NCI-H2107 treated with DMSO at 0.1 percent for 48 hours (cell line): ENCODE results near the gene INF2.
"Not testable (repeated sequence)": the region's sequence is repeated elsewhere in the genome, so short reads cannot be mapped to it uniquely, and the experiment has no call there.

Experiments
- DNase-seq: peaks from one replicate; lab custom pipeline; 2025; ENCODE audit not compliant: unreplicated experiment; lab: John Stamatoyannopoulos, UW

The INF2 gene

GRCh38 chr14:104656014-104656714, 33.3 kb upstream of the INF2 start:
- DNase-seq: no peak

GRCh38 chr14:104657101-104657524, 32.3 kb upstream of the INF2 start:
- no peak for DNase-seq

DNA sequence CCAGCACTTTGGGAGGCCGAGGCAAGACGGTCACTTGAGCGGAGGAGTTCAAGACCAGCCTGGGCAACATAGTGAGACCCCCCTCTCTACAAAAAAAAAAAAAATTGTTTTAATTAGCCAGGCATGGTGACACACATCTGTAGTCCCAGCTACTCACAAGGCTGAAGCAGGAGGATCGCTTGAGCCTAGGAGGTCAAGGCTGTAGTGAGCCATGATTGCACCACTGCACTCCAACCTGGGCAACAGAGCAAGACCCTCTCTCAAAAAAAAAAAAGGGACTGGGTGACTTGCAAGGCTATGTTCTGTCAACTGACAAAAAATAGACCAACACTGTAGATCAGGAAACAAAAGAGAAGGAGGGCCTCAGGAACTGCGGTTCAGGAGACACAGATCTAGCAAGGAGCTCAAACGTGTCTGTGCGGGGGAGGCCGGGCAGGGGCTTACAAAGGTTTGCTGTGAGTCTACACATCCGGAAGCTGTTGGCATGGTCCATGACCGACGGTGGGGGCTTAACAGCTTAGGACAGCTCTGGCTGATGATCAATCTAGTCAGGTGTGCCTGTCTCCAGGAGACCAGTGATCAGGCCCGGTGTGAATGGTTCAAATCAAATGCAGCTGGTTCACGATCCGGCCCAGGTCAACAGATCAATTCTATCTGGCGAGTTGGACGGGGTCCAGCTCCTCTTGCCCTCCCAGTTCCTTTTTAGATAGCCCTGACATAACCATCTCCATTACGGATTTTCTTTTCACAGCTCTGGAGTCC, 31.7 kb upstream of the INF2 start:
- no peak for DNase-seq

- DNase-seq: no peak
Measured at GRCh38 chr14:104658325-104658712, 31.1 kb upstream of the INF2 start.

GRCh38 chr14:104659146-104659545, 30.3 kb upstream of the INF2 start:
- DNase-seq: no peak

DNA sequence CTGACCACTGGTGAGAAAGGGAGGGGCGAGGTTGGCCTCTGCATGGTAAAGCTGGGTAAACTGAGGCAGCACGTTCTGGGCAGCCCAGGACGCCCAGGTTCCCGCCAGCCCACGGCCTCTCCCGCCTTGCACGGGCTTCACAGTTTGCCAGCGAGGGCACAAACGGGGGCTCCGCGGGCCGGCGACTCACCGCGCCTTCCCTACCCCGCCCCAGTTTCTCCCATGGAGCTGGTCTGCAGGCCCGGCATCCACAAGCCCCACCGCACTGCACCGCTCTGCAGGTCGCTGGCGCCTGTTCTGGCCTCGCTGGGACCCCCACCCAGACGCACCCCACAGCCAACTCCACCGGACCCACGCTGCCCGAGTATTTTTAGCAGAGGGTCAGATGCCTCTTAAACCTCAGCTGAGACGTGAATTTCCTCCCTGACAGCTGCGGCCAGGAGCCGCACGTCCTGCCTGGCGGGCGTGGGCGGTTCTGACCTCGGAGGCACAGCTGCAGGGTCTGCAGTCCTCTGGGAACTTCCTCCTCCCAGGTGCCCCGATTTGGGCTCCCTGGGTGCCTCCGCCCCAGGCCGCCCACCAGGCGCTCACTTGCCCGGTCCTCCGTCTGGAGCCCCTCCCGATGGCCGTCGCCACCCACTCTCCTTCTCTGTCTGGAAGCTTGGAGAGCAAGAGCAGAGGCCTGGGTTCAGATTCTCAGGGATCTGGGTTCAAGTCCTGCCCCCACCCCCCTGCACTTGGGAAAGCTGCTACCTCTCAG, 29.5 kb upstream of the INF2 start:
- no peak for DNase-seq

DNA sequence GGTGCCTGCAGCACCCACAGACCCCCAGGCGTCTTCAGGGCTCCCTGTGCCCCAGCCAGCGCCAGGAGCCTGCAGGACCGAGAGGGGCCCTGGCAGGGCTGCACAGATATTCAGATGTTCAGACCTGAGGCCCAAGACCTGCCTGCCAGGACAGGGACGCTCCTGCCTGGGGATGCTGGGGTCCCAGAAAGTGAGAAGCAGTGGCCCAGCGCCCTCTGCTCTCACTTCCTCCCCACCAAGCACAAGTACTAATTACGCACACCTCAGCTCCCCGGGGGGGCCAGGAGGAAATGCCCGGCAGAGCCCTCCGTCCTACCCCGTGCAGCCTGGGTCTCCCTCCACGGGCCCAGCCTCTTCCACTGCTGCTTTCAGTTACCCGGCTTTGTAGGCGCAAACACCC, 28.8 kb upstream of the INF2 start:
- no peak for DNase-seq

DNA sequence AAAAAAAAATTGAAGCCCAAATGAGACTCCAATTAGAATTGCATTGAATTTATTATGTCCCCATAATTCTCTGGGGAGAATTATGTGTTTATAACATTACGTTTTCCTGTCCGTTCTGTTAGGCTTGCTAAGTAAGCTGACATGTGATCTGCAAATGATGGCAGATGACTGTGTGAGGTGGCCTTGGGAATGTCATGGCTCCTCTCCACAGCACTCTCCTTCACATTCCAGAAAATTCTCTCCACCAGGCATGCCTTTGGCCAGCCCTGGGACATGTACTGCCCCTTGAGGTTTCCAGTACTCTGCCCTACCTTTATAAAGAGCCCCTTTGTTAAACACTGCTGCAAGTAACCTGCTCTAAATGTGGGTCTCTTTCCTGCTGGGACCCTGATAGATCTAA, 28.3 kb upstream of the INF2 start:
- no peak for DNase-seq

DNA sequence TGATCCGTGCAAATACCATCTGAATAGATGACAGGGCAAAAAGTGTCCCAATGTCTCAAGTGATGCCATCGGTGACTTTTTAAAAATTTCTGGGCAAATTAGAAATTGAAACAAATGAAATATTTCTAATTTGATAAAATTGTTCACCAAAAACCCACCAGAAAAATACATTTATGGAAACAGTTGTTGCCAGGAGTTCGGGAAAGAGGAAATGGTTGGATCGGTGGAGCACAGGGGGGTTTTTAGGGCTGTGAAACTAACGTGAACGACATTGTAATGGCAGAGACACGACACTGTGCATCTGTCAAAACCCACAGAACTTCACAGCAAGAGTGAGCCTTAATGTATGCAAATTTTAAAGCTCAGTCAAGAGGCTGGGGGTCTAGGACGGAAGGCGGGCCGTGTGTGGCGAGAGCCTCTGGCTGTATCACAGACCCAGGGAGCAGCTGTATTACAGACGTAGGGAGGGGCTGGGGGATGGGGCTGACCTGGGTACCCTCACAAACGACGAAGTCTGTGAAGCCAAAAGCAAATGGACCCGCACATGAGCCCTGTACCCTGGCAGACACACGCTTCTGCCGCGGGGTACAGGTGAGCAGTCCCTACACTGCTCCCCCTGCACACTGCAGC, 27.8 kb upstream of the INF2 start:
- not testable (repeated sequence) for DNase-seq

DNA sequence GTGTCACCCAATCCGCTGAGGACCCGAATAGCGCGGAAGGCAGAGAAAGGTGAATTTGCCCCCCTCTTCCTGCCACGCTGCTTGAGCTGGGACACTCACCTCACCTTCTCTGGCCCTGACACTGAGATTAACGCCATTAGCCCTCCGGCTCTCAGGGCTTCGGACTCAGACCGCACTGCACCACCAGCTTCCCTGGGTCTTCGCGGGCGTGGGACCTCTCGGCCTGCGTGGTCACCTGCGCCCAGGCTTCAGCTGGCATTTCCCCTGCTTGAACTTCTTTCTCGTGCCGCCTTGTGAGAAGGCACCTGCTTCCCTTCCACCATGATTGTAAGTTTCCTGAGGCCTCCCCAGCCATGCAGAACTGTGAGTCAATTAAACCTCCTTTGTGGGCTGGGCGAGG, 26.9 kb upstream of the INF2 start:
- DNase-seq: not testable (repeated sequence)

GRCh38 chr14:104664107-104664506, 25.3 kb upstream of the INF2 start:
- DNase-seq: no peak

- no peak for DNase-seq
Measured at GRCh38 chr14:104664588-104664987, 24.8 kb upstream of the INF2 start.

DNA sequence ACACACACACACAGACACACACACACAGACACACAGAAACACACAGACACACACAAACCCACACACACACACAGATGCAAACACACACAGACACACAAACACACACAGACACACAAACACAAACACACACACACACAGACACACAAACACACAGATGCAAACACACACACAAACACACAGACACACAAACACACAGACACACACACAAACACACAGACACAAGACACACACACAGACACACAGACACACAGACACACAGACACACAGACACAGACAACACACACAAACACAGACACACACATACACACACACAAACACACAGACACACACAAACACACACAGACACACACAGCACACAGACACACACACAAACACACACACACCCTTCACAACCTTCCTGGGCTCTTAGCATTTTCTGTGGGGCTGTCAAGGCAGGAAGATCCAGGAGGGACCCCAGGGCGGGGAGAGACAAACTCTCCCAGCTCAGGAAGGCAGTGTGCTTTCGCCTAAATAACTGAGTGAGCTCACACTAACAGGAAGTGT, 24.2 kb upstream of the INF2 start:
- no peak for DNase-seq

DNA sequence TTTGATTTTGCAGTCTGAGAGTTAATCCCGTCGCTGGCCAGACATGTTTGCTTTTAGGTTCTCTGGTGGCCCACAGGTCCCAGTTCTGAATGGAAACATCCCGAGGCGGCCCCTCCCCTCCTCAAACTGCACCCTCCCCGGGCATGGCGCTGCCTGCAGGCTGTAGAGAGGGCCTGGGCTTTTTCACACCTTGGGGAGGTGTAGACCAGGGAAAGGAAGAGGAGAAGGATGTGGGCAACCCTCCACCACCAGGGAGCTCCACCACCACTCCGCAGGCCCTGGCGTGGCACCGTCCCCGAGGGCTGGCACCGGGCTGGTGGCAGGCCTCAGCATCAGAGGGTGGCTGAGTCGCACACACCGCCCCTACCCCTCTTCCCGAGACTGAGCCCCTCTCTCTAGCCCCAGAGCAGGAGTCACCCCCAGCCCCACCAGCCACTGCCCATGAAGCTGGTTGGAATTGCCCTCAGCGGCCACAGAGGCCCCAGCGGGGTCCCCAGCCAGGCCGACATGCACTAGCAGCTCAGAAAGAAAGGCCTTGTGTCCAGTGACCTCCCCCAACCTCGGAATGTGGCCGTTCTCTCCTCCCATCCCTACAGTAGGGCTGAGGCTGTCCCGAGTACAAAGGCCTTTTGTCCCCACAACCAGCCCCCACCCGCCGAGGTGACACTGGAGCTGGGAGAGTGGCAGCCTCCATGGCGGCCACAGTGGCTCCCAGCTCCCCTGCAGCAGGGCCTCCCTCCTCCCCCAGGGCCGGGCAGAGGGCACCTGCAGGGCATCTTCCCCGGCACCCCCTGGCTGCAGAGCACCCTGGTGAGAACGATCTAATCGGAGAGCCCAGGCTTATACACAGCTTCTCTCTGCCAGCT, 23.5 kb upstream of the INF2 start:
- DNase-seq: no peak

DNA sequence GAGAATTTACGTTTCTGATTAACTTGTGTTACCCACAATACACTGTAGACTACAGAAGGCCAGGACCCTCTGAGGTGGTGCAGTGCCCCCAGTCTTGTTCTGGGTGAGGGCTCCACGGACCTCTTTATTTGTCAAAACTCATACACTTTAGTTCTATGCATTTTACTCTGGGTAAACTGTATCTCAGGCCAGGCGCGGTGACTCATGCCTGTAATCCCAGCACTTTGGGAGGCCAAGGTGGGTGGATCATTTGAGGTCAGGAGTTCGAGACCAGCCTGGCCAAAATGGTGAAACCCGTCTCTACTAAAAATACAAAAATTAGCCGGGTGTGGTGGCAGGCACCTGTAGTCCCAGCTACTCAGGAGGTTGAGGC, 22.9 kb upstream of the INF2 start:
- not testable (repeated sequence) for DNase-seq

GRCh38 chr14:104666981-104667380, 22.4 kb upstream of the INF2 start:
- no peak for DNase-seq

DNA sequence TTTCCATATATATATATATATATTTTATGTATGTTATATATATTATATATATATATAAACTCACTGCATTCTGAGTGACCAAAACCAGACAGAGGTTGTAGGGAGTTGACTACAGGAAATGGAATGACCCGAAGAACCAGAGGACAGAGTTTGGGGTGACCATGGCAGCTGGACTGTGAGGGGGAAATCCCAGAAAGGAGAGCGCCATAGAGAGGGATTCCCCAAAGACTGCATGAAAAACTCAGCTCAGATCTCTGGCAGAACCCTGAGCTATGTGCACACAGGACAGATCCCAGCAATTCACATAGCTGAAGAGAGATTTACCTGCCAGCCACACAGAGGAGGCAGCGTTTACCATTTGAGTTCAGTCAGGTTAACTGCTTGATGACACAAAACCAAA, 19.7 kb upstream of the INF2 start:
- DNase-seq: no peak

DNA sequence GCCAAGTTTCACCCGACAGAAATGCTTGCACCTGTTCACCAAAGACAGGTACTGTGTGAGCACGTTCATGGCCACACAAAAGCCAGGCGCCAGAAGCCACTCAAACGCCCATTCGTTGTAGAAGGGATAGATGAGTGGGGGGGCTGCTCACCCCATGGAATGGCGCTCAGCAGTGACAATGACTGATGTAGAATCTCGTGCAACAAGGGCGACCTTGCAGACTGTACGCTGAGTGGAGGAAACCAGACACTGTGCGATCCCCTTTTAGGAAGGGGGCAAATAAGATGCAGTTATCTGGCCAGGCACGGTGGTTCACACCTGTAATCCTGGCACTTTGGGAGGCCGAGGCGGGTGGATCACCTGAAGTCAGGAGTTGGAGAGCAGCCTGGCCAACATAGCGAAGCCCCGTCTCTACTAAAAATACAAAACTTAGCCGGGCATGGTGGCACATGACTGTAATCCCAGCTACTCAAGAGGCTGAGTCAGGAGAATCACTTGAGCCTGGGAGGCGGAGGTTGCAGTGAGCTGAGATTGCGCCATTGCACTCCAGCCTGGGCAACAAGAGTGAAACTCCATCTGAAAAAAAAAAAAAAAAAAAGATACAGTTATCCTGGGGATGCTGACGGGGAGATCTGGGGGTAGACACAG, 18.0 kb upstream of the INF2 start:
- DNase-seq: not testable (repeated sequence)

DNA sequence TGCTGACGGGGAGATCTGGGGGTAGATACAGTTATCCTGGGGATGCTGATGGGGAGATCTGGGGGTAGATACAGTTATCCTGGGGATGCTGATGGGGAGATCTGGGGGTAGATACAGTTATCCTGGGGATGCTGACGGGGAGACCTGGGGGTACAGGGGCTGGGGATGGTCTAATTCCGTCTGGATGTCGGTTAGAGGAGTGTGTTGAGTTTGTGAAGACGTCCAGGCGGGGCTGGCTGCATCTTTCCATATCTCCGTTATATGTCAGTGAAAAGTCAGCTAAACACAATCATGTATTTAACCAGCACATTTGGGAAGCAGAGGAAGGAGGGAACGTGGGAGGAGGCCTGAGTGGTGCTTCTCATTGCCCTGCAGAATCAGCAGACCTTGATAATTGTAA, 17.3 kb upstream of the INF2 start:
- DNase-seq: not testable (repeated sequence)

DNA sequence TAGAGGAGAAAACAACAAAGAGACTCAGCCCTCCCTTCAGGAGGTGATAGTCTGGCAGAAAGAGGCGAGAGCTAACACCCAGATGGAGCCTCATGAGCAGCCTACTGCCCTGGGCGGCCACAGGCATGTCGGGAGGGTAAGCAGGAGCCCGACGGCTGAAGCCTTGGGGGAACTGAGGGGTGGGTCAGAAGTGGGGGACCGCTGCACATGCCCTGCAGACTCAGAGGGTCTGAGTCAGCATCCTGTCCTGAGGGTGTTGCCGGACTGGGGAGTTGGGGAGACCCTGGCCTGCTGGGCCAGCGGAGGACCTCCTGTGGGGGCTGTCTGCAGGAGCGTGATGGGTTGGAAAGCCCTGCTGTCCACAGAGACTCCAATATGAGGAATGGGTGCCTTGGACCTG, 15.9 kb upstream of the INF2 start:
- DNase-seq: no peak
